ENCODE measurements around the gene TMEM51. TPM values are rescaled to one million over a fixed set of nuclear protein-coding genes. Genes with fewer than 3 reads are reported as not detected.

TMEM51 gene
- total and polyA plus RNA-seq, 2 of the 13 experiments (the other 11 are each of a cell fraction or from before 2014, with no cell fraction given), result 12.2 to 22.3 TPM

DNA sequence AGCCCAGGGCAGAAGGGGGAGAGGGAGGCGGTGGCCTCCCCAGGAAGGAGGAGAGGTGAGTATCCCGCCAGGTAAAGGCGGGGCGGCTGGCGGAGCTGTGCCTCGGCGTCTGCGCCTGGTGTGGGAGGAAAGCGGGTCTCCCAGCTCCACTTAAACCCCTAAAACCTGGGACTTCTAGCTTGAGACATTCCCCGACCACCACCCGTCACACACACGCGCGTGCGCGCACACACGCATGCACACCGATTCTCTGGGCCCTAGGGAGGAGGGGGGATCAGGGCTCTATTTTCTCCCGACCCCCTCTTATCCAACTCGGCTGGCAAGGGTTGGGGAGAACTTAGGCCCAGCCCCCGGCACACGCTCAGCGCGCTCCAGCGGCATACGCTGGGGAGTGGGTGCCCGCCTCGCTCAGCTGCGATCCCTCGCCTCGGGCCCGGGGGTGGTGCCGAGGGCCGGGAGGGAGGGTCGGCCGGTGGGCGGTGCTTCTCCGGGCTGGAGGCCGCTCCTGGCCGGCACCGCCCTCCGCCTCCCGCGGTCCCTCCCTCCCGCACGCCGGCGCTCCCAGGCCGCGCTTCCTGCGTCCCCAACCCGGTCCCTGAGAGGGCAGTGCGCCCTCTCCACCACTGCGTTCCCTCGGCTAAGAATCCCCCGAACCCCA lies at the start of gene TMEM51 (continued):
- TF ChIP-seq, protein P1, sequence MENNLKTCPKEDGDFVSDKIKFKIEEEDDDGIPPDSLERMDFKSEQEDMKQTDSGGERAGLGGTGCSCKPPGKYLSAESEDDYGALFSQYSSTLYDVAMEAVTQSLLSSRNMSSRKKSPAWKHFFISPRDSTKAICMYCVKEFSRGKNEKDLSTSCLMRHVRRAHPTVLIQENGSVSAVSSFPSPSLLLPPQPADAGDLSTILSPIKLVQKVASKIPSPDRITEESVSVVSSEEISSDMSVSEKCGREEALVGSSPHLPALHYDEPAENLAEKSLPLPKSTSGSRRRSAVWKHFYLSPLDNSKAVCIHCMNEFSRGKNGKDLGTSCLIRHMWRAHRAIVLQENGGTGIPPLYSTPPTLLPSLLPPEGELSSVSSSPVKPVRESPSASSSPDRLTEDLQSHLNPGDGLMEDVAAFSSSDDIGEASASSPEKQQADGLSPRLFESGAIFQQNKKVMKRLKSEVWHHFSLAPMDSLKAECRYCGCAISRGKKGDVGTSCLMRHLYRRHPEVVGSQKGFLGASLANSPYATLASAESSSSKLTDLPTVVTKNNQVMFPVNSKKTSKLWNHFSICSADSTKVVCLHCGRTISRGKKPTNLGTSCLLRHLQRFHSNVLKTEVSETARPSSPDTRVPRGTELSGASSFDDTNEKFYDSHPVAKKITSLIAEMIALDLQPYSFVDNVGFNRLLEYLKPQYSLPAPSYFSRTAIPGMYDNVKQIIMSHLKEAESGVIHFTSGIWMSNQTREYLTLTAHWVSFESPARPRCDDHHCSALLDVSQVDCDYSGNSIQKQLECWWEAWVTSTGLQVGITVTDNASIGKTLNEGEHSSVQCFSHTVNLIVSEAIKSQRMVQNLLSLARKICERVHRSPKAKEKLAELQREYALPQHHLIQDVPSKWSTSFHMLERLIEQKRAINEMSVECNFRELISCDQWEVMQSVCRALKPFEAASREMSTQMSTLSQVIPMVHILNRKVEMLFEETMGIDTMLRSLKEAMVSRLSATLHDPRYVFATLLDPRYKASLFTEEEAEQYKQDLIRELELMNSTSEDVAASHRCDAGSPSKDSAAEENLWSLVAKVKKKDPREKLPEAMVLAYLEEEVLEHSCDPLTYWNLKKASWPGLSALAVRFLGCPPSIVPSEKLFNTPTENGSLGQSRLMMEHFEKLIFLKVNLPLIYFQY (CRISPR knock-in tag; IDR thresholded peaks at IDR 0.05; ENCODE audit: borderline replicate concordance), result 0 out of 2 replicates have a peak, but pooled peaks have one; percentile 42
- TF ChIP-seq, protein P2, sequence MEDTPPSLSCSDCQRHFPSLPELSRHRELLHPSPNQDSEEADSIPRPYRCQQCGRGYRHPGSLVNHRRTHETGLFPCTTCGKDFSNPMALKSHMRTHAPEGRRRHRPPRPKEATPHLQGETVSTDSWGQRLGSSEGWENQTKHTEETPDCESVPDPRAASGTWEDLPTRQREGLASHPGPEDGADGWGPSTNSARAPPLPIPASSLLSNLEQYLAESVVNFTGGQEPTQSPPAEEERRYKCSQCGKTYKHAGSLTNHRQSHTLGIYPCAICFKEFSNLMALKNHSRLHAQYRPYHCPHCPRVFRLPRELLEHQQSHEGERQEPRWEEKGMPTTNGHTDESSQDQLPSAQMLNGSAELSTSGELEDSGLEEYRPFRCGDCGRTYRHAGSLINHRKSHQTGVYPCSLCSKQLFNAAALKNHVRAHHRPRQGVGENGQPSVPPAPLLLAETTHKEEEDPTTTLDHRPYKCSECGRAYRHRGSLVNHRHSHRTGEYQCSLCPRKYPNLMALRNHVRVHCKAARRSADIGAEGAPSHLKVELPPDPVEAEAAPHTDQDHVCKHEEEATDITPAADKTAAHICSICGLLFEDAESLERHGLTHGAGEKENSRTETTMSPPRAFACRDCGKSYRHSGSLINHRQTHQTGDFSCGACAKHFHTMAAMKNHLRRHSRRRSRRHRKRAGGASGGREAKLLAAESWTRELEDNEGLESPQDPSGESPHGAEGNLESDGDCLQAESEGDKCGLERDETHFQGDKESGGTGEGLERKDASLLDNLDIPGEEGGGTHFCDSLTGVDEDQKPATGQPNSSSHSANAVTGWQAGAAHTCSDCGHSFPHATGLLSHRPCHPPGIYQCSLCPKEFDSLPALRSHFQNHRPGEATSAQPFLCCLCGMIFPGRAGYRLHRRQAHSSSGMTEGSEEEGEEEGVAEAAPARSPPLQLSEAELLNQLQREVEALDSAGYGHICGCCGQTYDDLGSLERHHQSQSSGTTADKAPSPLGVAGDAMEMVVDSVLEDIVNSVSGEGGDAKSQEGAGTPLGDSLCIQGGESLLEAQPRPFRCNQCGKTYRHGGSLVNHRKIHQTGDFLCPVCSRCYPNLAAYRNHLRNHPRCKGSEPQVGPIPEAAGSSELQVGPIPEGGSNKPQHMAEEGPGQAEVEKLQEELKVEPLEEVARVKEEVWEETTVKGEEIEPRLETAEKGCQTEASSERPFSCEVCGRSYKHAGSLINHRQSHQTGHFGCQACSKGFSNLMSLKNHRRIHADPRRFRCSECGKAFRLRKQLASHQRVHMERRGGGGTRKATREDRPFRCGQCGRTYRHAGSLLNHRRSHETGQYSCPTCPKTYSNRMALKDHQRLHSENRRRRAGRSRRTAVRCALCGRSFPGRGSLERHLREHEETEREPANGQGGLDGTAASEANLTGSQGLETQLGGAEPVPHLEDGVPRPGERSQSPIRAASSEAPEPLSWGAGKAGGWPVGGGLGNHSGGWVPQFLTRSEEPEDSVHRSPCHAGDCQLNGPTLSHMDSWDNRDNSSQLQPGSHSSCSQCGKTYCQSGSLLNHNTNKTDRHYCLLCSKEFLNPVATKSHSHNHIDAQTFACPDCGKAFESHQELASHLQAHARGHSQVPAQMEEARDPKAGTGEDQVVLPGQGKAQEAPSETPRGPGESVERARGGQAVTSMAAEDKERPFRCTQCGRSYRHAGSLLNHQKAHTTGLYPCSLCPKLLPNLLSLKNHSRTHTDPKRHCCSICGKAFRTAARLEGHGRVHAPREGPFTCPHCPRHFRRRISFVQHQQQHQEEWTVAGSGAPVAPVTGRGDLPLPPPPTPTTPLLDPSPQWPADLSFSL (CRISPR knock-in tag; IDR thresholded peaks at IDR 0.05), result peak; percentile 20; the same call in 1 of the 2 replicates
- TF ChIP-seq GABPB1 (CRISPR knock-in tag; IDR thresholded peaks at IDR 0.05), result peak; percentile 66; the same call in 1 of the 2 replicates
- peak; percentile 55; the same call in 1 of the 2 replicates for TF ChIP-seq ZBTB42 (CRISPR knock-in tag; IDR thresholded peaks at IDR 0.05)
- TF ChIP-seq NRL (CRISPR knock-in tag; IDR thresholded peaks at IDR 0.05; ENCODE audit: borderline replicate concordance), result no peak
- TF ChIP-seq PCBP1 (IDR thresholded peaks at IDR 0.05; ENCODE audit: borderline replicate concordance, low read depth, low read length), result no peak
- TF ChIP-seq PHF21A (CRISPR knock-in tag; IDR thresholded peaks at IDR 0.05), result no peak
- TF ChIP-seq ZFX (CRISPR knock-in tag; IDR thresholded peaks at IDR 0.05; ENCODE audit: low read depth), result peak; percentile 78; the same call in 1 of the 2 replicates
- peak; percentile 29 for TF ChIP-seq ISL2 (CRISPR knock-in tag; IDR thresholded peaks at IDR 0.05)
- TF ChIP-seq, protein P3, sequence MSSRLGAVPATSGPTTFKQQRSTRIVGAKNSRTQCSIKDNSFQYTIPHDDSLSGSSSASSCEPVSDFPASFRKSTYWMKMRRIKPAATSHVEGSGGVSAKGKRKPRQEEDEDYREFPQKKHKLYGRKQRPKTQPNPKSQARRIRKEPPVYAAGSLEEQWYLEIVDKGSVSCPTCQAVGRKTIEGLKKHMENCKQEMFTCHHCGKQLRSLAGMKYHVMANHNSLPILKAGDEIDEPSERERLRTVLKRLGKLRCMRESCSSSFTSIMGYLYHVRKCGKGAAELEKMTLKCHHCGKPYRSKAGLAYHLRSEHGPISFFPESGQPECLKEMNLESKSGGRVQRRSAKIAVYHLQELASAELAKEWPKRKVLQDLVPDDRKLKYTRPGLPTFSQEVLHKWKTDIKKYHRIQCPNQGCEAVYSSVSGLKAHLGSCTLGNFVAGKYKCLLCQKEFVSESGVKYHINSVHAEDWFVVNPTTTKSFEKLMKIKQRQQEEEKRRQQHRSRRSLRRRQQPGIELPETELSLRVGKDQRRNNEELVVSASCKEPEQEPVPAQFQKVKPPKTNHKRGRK (CRISPR knock-in tag; IDR thresholded peaks at IDR 0.05), result no peak
- TF ChIP-seq HES4 (CRISPR knock-in tag; IDR thresholded peaks at IDR 0.05; ENCODE audit: borderline replicate concordance), result peak; percentile 20; the same call in 1 of the 2 replicates
- TF ChIP-seq DPF2 (CRISPR knock-in tag; IDR thresholded peaks at IDR 0.05; ENCODE audit: borderline replicate concordance, low read depth), result peak; percentile 27; the same call in 1 of the 2 replicates
- TF ChIP-seq HHEX (CRISPR knock-in tag; IDR thresholded peaks at IDR 0.05), result no peak
- TF ChIP-seq FOXC1 (CRISPR knock-in tag; IDR thresholded peaks at IDR 0.05; ENCODE audit: borderline replicate concordance), result peak; percentile 61; the same call in 1 of the 2 replicates
- TF ChIP-seq SP4 (CRISPR knock-in tag; IDR thresholded peaks at IDR 0.05), result peak; percentile 49
- peak; percentile 16; the same call in 1 of the 2 replicates for TF ChIP-seq ZNF772 (CRISPR knock-in tag; IDR thresholded peaks at IDR 0.05)
- peak; percentile 28; the same call in 1 of the 2 replicates for TF ChIP-seq ZNF792 (CRISPR knock-in tag; IDR thresholded peaks at IDR 0.05)
- no peak for TF ChIP-seq PAX8 (CRISPR knock-in tag; IDR thresholded peaks at IDR 0.05; ENCODE audit: borderline replicate concordance)
